ENCODE results near the gene EFHC1. TPM values are rescaled to one million over a fixed set of nuclear protein-coding genes. Genes with fewer than 3 reads are reported as not detected.

Gene EFHC1
- total RNA-seq, 1 experiment from 2014 or later: 15.5 TPM

DNA sequence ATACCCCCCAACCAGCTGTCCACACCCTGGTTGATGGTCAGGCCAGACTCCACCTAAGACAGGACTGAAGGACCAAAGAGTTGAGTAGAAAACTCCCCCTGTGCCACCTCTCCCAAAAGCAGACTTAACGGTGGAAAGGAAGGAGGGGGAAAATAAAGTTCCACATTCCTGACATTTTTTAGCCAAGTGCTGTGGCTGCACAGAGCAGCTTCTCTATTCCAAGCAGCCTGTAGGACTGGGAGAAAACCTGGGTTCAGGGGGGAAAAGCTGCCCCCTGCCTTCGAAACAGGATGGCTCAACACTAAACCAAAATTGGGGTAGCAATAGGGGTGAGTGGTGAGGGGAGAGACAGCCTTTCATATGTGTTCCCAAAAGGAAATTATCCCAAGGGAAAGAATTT lies 153.2 kb downstream of the EFHC1 start (continued):
- TF ChIP-seq, protein P1, sequence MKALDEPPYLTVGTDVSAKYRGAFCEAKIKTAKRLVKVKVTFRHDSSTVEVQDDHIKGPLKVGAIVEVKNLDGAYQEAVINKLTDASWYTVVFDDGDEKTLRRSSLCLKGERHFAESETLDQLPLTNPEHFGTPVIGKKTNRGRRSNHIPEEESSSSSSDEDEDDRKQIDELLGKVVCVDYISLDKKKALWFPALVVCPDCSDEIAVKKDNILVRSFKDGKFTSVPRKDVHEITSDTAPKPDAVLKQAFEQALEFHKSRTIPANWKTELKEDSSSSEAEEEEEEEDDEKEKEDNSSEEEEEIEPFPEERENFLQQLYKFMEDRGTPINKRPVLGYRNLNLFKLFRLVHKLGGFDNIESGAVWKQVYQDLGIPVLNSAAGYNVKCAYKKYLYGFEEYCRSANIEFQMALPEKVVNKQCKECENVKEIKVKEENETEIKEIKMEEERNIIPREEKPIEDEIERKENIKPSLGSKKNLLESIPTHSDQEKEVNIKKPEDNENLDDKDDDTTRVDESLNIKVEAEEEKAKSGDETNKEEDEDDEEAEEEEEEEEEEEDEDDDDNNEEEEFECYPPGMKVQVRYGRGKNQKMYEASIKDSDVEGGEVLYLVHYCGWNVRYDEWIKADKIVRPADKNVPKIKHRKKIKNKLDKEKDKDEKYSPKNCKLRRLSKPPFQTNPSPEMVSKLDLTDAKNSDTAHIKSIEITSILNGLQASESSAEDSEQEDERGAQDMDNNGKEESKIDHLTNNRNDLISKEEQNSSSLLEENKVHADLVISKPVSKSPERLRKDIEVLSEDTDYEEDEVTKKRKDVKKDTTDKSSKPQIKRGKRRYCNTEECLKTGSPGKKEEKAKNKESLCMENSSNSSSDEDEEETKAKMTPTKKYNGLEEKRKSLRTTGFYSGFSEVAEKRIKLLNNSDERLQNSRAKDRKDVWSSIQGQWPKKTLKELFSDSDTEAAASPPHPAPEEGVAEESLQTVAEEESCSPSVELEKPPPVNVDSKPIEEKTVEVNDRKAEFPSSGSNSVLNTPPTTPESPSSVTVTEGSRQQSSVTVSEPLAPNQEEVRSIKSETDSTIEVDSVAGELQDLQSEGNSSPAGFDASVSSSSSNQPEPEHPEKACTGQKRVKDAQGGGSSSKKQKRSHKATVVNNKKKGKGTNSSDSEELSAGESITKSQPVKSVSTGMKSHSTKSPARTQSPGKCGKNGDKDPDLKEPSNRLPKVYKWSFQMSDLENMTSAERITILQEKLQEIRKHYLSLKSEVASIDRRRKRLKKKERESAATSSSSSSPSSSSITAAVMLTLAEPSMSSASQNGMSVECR (CRISPR knock-in tag; IDR thresholded peaks at IDR 0.05; ENCODE audit: borderline replicate concordance): no peak
- no peak for TF ChIP-seq ZNF671 (CRISPR knock-in tag; IDR thresholded peaks at IDR 0.05)
- TF ChIP-seq, protein P2, sequence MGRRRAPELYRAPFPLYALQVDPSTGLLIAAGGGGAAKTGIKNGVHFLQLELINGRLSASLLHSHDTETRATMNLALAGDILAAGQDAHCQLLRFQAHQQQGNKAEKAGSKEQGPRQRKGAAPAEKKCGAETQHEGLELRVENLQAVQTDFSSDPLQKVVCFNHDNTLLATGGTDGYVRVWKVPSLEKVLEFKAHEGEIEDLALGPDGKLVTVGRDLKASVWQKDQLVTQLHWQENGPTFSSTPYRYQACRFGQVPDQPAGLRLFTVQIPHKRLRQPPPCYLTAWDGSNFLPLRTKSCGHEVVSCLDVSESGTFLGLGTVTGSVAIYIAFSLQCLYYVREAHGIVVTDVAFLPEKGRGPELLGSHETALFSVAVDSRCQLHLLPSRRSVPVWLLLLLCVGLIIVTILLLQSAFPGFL (CRISPR knock-in tag; IDR thresholded peaks at IDR 0.05; ENCODE audit: borderline replicate concordance): no peak
- TF ChIP-seq, protein P3, sequence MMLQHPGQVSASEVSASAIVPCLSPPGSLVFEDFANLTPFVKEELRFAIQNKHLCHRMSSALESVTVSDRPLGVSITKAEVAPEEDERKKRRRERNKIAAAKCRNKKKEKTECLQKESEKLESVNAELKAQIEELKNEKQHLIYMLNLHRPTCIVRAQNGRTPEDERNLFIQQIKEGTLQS (CRISPR knock-in tag; conservative IDR thresholded peaks at IDR 0.05): no peak

Other genes with a start within 250 kb of the EFHC1 start
- not detected in 3 replicates for gene IL17A, start 234.0 kb upstream of the EFHC1 start, total RNA-seq (2021)
- gene IL17F, start 175.8 kb upstream of the EFHC1 start, total RNA-seq (2021): not detected in 3 replicates
- 252 to 276 TPM (median 253 TPM) in 3 replicates for gene MCM3, start 135.6 kb upstream of the EFHC1 start, total RNA-seq (2021)
- 11.1 to 12.5 TPM (median 11.7 TPM) in 3 replicates for gene PAQR8, start 58.2 kb upstream of the EFHC1 start, total RNA-seq (2021)
- 13.4 to 14.4 TPM (median 13.5 TPM) in 3 replicates for gene TRAM2, start 156.7 kb downstream of the EFHC1 start, total RNA-seq (2021)

All from WTC11 (cell line).